ENCODE data around the gene SYTL1.
"Not testable (repeated sequence)": the region's sequence is repeated elsewhere in the genome, so short reads cannot be mapped to it uniquely, and the experiment has no call there.

SYTL1 gene

GRCh38 chr1:27377760-27378495 lies 36.1 kb downstream of the SYTL1 start:
- Histone ChIP-seq H3K9me3 (ENCODE audit: control insufficient read depth in 2 of 2, low read length in 2 of 2) (no peaks in the 10 kb centered on the region), H3K4me3 (ENCODE audit: low read length in 2 of 2) (no peak overlapping the region), H3K27ac (ENCODE audit: low read length) (no peak overlapping the region), H3K9ac (ENCODE audit: low read length in 2 of 2) (no peak overlapping the region), H3K27me3 (ENCODE audit: control insufficient read depth in 1 of 2, insufficient read depth in 2 of 2, low read length in 2 of 2) (peaks cover 0 to 2% of the 10 kb centered on the region in 2 donors), H3K4me1 (ENCODE audit: control insufficient read depth, insufficient read depth, low read length) (peaks cover 2% of the 10 kb centered on the region), H3K36me3 (ENCODE audit: control insufficient read depth in 2 of 2, insufficient read depth in 2 of 2, low read length in 2 of 2) (no peaks in the 10 kb centered on the region)

GRCh38 chr1:27379564-27380122 lies 37.8 kb downstream of the SYTL1 start:
- peaks cover 0 to 3% of the 10 kb centered on the region in 2 donors for H3K27me3 ChIP-seq (ENCODE audit: control insufficient read depth in 1 of 2, insufficient read depth in 2 of 2, low read length in 2 of 2)
- no peak overlapping the region for H3K27ac ChIP-seq (ENCODE audit: low read length)
- H3K9ac ChIP-seq (ENCODE audit: low read length in 2 of 2): no peak overlapping the region
- H3K9me3 ChIP-seq (ENCODE audit: control insufficient read depth in 2 of 2, low read length in 2 of 2): no peaks in the 10 kb centered on the region
- H3K36me3 ChIP-seq (ENCODE audit: control insufficient read depth in 2 of 2, insufficient read depth in 2 of 2, low read length in 2 of 2): no peaks in the 10 kb centered on the region
- H3K4me3 ChIP-seq (ENCODE audit: low read length in 2 of 2): no peak overlapping the region
- H3K4me1 ChIP-seq (ENCODE audit: control insufficient read depth, insufficient read depth, low read length): peaks cover 2% of the 10 kb centered on the region

GRCh38 chr1:27380224-27380623 lies 38.4 kb downstream of the SYTL1 start:
- no peak overlapping the region for H3K4me3 ChIP-seq (ENCODE audit: low read length in 2 of 2)
- H3K27me3 ChIP-seq (ENCODE audit: control insufficient read depth in 1 of 2, insufficient read depth in 2 of 2, low read length in 2 of 2): peaks cover 0 to 3% of the 10 kb centered on the region in 2 donors
- H3K36me3 ChIP-seq (ENCODE audit: control insufficient read depth in 2 of 2, insufficient read depth in 2 of 2, low read length in 2 of 2): no peaks in the 10 kb centered on the region
- peaks cover under 1% of the 10 kb centered on the region for H3K4me1 ChIP-seq (ENCODE audit: control insufficient read depth, insufficient read depth, low read length)
- no peaks in the 10 kb centered on the region for H3K9me3 ChIP-seq (ENCODE audit: control insufficient read depth in 2 of 2, low read length in 2 of 2)
- H3K9ac ChIP-seq (ENCODE audit: low read length in 2 of 2): no peak overlapping the region
- no peak overlapping the region for H3K27ac ChIP-seq (ENCODE audit: low read length)

- H3K9ac ChIP-seq (ENCODE audit: low read length in 2 of 2): no peak overlapping the region
- H3K9me3 ChIP-seq (ENCODE audit: control insufficient read depth in 2 of 2, low read length in 2 of 2): no peaks in the 10 kb centered on the region
- H3K27me3 ChIP-seq (ENCODE audit: control insufficient read depth in 1 of 2, insufficient read depth in 2 of 2, low read length in 2 of 2): peaks cover 0 to 3% of the 10 kb centered on the region in 2 donors
- H3K4me1 ChIP-seq (ENCODE audit: control insufficient read depth, insufficient read depth, low read length): no peaks in the 10 kb centered on the region
- no peak overlapping the region for H3K4me3 ChIP-seq (ENCODE audit: low read length in 2 of 2)
- no peak overlapping the region for H3K27ac ChIP-seq (ENCODE audit: low read length)
- H3K36me3 ChIP-seq (ENCODE audit: control insufficient read depth in 2 of 2, insufficient read depth in 2 of 2, low read length in 2 of 2): no peaks in the 10 kb centered on the region
These were observed 39.2 kb downstream of the SYTL1 start for GRCh38 chr1:27380766-27381733.

GRCh38 chr1:27381969-27382762 lies 40.3 kb downstream of the SYTL1 start:
- Histone ChIP-seq H3K9me3 (ENCODE audit: control insufficient read depth in 2 of 2, low read length in 2 of 2) (no peaks in the 10 kb centered on the region), H3K36me3 (ENCODE audit: control insufficient read depth in 2 of 2, insufficient read depth in 2 of 2, low read length in 2 of 2) (no peaks in the 10 kb centered on the region), H3K9ac (ENCODE audit: low read length in 2 of 2) (no peak overlapping the region), H3K27ac (ENCODE audit: low read length) (no peak overlapping the region), H3K4me3 (ENCODE audit: low read length in 2 of 2) (no peak overlapping the region), H3K4me1 (ENCODE audit: control insufficient read depth, insufficient read depth, low read length) (no peaks in the 10 kb centered on the region), H3K27me3 (ENCODE audit: control insufficient read depth in 1 of 2, insufficient read depth in 2 of 2, low read length in 2 of 2) (peaks cover 0 to 3% of the 10 kb centered on the region in 2 donors)

GRCh38 chr1:27383039-27383605 lies 41.3 kb downstream of the SYTL1 start, which contains the start of gene CD164L2:
TSS of gene CD164L2 (minus strand) at chr1:27383333. CDS start at chr1:27383239, 94 bp downstream.
- Histone ChIP-seq H3K27ac (ENCODE audit: low read length) (no peak within 1 kb of the TSS), H3K27me3 (ENCODE audit: control insufficient read depth in 1 of 2, insufficient read depth in 2 of 2, low read length in 2 of 2) (peaks cover 0 to 3% of the 10 kb centered on the region in 2 donors), H3K9me3 (ENCODE audit: control insufficient read depth in 2 of 2, low read length in 2 of 2) (no peaks in the 10 kb centered on the region), H3K36me3 (ENCODE audit: control insufficient read depth in 2 of 2, insufficient read depth in 2 of 2, low read length in 2 of 2) (no peaks in the 10 kb centered on the region), H3K4me3 (ENCODE audit: low read length in 2 of 2) (no peak within 1 kb of the TSS), H3K9ac (ENCODE audit: low read length in 2 of 2) (no peak within 1 kb of the TSS), H3K4me1 (ENCODE audit: control insufficient read depth, insufficient read depth, low read length) (no peaks in the 10 kb centered on the region)

GRCh38 chr1:27383661-27384060 lies 41.8 kb downstream of the SYTL1 start:
- Histone ChIP-seq H3K9ac (ENCODE audit: low read length in 2 of 2) (no peak overlapping the region), H3K4me3 (ENCODE audit: low read length in 2 of 2) (no peak overlapping the region), H3K36me3 (ENCODE audit: control insufficient read depth in 2 of 2, insufficient read depth in 2 of 2, low read length in 2 of 2) (no peaks in the 10 kb centered on the region), H3K9me3 (ENCODE audit: control insufficient read depth in 2 of 2, low read length in 2 of 2) (no peaks in the 10 kb centered on the region), H3K27ac (ENCODE audit: low read length) (no peak overlapping the region), H3K4me1 (ENCODE audit: control insufficient read depth, insufficient read depth, low read length) (no peaks in the 10 kb centered on the region), H3K27me3 (ENCODE audit: control insufficient read depth in 1 of 2, insufficient read depth in 2 of 2, low read length in 2 of 2) (peaks cover 0 to 3% of the 10 kb centered on the region in 2 donors)

- not testable (repeated sequence) for H3K36me3 ChIP-seq (ENCODE audit: control insufficient read depth in 2 of 2, insufficient read depth in 2 of 2, low read length in 2 of 2); H3K4me1 ChIP-seq (ENCODE audit: control insufficient read depth, insufficient read depth, low read length); H3K4me3 ChIP-seq (ENCODE audit: low read length in 2 of 2); H3K27me3 ChIP-seq (ENCODE audit: control insufficient read depth in 1 of 2, insufficient read depth in 2 of 2, low read length in 2 of 2); H3K9me3 ChIP-seq (ENCODE audit: control insufficient read depth in 2 of 2, low read length in 2 of 2); H3K27ac ChIP-seq (ENCODE audit: low read length); H3K9ac ChIP-seq (ENCODE audit: low read length in 2 of 2)
These were observed 43.0 kb downstream of the SYTL1 start for GRCh38 chr1:27384797-27385196.

GRCh38 chr1:27388337-27389005 lies 46.6 kb downstream of the SYTL1 start:
- H3K27me3 ChIP-seq (ENCODE audit: control insufficient read depth in 1 of 2, insufficient read depth in 2 of 2, low read length in 2 of 2): no peaks in the 10 kb centered on the region
- no peak overlapping the region for H3K27ac ChIP-seq (ENCODE audit: low read length)
- H3K4me1 ChIP-seq (ENCODE audit: control insufficient read depth, insufficient read depth, low read length): peaks cover 20% of the 10 kb centered on the region
- H3K4me3 ChIP-seq (ENCODE audit: low read length in 2 of 2): no peak overlapping the region
- no peaks in the 10 kb centered on the region for H3K9me3 ChIP-seq (ENCODE audit: control insufficient read depth in 2 of 2, low read length in 2 of 2)
- no peaks in the 10 kb centered on the region for H3K36me3 ChIP-seq (ENCODE audit: control insufficient read depth in 2 of 2, insufficient read depth in 2 of 2, low read length in 2 of 2)
- no peak overlapping the region for H3K9ac ChIP-seq (ENCODE audit: low read length in 2 of 2)
